Ishikawa (cell line): Measurements from ENCODE around the gene BMPR1A.

Source experiments
- CEBPB ChIP-seq: IDR thresholded peaks from 2 replicates; pipeline ENCODE4 v1.6.1; 2012
- EGR1 ChIP-seq: IDR thresholded peaks from 2 replicates; pipeline ENCODE4 v1.6.1; 2012
- EP300 ChIP-seq: IDR thresholded peaks from 2 replicates; pipeline ENCODE4 v1.6.1; 2012; ENCODE audit warnings: borderline replicate concordance
- FOXM1 ChIP-seq: IDR thresholded peaks from 2 replicates; pipeline ENCODE4 v1.6.1; 2012; ENCODE audit warnings: low read depth, borderline replicate concordance
- NFIC ChIP-seq: IDR thresholded peaks from 2 replicates; pipeline ENCODE4 v1.6.1; 2012
- RAD21 ChIP-seq: IDR thresholded peaks from 2 replicates; pipeline ENCODE4 v1.6.1; 2012; ENCODE audit warnings: low read depth
- TAF1 ChIP-seq: IDR thresholded peaks from 2 replicates; pipeline ENCODE4 v1.6.1; 2012; ENCODE audit warnings: low read depth, mild to moderate bottlenecking
- YY1 ChIP-seq: IDR thresholded peaks from 2 replicates; pipeline ENCODE4 v1.6.1; 2012; ENCODE audit warnings: low read depth
- ZBTB7A ChIP-seq: IDR thresholded peaks from 2 replicates; pipeline ENCODE4 v1.6.1; 2012; ENCODE audit warnings: low read depth
- TF ChIP-seq, protein P1 (sequence below): IDR thresholded peaks from 2 replicates; pipeline ENCODE4 v1.6.1; 2012; ENCODE audit warnings: low read depth, mild to moderate bottlenecking
- TF ChIP-seq, protein P2 (sequence below): IDR thresholded peaks from 2 replicates; pipeline ENCODE4 v1.6.1; 2012

DNA sequence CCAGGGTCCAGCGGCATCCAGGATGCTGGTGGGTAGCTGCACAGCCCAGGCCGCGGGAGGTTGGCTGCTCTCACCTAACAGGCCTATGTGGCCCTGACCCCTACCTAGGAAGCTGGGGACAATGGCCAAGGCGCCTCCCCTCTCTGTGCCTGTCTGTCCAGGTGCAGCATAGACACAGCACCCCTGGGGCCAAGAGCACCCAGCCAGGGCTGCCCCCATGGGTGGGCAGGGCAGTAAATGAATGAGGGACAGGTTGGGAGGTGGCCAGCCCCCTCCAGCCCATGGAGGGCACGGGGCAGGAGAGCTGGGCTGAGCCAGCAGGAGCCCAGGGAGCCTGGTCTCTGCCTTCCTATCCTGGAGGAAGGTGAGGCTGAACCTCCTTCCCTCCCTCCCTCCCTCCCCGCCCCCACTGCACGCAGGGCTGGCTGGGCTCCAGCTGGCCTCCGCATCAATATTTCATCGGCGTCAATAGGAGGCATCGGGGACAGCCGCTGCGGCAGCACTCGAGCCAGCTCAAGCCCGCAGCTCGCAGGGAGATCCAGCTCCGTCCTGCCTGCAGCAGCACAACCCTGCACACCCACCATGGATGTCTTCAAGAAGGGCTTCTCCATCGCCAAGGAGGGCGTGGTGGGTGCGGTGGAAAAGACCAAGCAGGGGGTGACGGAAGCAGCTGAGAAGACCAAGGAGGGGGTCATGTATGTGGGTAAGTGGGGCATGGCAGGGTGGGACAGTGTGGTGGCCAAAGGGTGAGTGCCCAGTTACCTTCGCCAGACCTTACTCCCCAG is 201.9 kb downstream of the BMPR1A start, which contains the start of gene SNCG:
- TF ChIP-seq NFIC (no peak; the same call in 1 of the 2 replicates), TAF1 (no peak), RAD21 (no peak), ZBTB7A (no peak), EP300 (no peak), EGR1 (no peak), CEBPB (no peak), FOXM1 (no peak), YY1 (no peak)
- TF ChIP-seq, protein P1, sequence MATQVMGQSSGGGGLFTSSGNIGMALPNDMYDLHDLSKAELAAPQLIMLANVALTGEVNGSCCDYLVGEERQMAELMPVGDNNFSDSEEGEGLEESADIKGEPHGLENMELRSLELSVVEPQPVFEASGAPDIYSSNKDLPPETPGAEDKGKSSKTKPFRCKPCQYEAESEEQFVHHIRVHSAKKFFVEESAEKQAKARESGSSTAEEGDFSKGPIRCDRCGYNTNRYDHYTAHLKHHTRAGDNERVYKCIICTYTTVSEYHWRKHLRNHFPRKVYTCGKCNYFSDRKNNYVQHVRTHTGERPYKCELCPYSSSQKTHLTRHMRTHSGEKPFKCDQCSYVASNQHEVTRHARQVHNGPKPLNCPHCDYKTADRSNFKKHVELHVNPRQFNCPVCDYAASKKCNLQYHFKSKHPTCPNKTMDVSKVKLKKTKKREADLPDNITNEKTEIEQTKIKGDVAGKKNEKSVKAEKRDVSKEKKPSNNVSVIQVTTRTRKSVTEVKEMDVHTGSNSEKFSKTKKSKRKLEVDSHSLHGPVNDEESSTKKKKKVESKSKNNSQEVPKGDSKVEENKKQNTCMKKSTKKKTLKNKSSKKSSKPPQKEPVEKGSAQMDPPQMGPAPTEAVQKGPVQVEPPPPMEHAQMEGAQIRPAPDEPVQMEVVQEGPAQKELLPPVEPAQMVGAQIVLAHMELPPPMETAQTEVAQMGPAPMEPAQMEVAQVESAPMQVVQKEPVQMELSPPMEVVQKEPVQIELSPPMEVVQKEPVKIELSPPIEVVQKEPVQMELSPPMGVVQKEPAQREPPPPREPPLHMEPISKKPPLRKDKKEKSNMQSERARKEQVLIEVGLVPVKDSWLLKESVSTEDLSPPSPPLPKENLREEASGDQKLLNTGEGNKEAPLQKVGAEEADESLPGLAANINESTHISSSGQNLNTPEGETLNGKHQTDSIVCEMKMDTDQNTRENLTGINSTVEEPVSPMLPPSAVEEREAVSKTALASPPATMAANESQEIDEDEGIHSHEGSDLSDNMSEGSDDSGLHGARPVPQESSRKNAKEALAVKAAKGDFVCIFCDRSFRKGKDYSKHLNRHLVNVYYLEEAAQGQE = no peak
- TF ChIP-seq, protein P2, sequence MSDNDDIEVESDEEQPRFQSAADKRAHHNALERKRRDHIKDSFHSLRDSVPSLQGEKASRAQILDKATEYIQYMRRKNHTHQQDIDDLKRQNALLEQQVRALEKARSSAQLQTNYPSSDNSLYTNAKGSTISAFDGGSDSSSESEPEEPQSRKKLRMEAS = no peak
